RWPE2 (cell line): ENCODE data around the gene TRIM25.

ENCODE experiments used
- ATAC-seq: fragments of 200-7000 bp; cut with Tn5 transposase; 3 replicates; pipeline ENCODE4 v1.9.1; 2021; ENCODE audit warnings: low read depth
- DNase-seq: peaks from one replicate; pipeline ENCODE4 v3.0.0-alpha.2; 2020; ENCODE audit warnings: low spot score
- H3K27ac ChIP-seq: fragments of 450-650 bp; 2 replicates; pipeline ENCODE4 v1.5.1; 2017; ENCODE audit warnings: mild to moderate bottlenecking; ENCODE audit not compliant: poor library complexity, severe bottlenecking
- H3K27me3 ChIP-seq: fragments of 250-450 bp; sonication (Bioruptor Pico); 2 replicates; pipeline ENCODE4 v1.5.1; 2021; ENCODE audit warnings: mild to moderate bottlenecking, moderate library complexity; ENCODE audit not compliant: insufficient read depth, poor library complexity, severe bottlenecking
- H3K36me3 ChIP-seq: fragments of 250-450 bp; sonication (Bioruptor Pico); 2 replicates; pipeline ENCODE4 v1.5.1; 2020; ENCODE audit warnings: low read depth, mild to moderate bottlenecking, moderate library complexity
- H3K4me1 ChIP-seq: fragments of 250-450 bp; sonication (Bioruptor Pico); 2 replicates; pipeline ENCODE4 v1.5.1; 2021; ENCODE audit warnings: mild to moderate bottlenecking, moderate library complexity; ENCODE audit not compliant: insufficient read depth, poor library complexity, severe bottlenecking
- H3K4me3 ChIP-seq: fragments of 250-450 bp; sonication (Bioruptor Pico); 2 replicates; pipeline ENCODE4 v1.5.1; 2021; ENCODE audit warnings: mild to moderate bottlenecking, moderate library complexity; ENCODE audit not compliant: severe bottlenecking
- H3K9me3 ChIP-seq: fragments of 250-450 bp; sonication (Bioruptor Pico); 2 replicates; pipeline ENCODE4 v1.5.1; 2021; ENCODE audit warnings: mild to moderate bottlenecking, moderate library complexity; ENCODE audit not compliant: severe bottlenecking
- CTCF ChIP-seq: fragments of 450-650 bp; IDR thresholded peaks from one replicate; pipeline ENCODE4 v1.5.1; 2017; ENCODE audit warnings: mild to moderate bottlenecking, moderate library complexity; ENCODE audit not compliant: poor library complexity, severe bottlenecking

The TRIM25 gene

GRCh38 chr17:56902348-56902747 lies 11.5 kb downstream of the TRIM25 start:
- peaks cover 13% of the 10 kb centered on the region for H3K4me1 ChIP-seq
- no peaks in the 10 kb centered on the region for H3K27me3 ChIP-seq
- DNase-seq (peak; percentile 85), ATAC-seq (peak; percentile 97)
- H3K36me3 ChIP-seq = peaks cover 100% of the 10 kb centered on the region
- H3K27ac ChIP-seq = peak overlapping the region; percentile 66
- no peaks in the 10 kb centered on the region for H3K9me3 ChIP-seq
- TF ChIP-seq CTCF = no peak
- no peak overlapping the region for H3K4me3 ChIP-seq

- H3K4me1 ChIP-seq = peaks cover 13% of the 10 kb centered on the region
- TF ChIP-seq CTCF = no peak
- no peaks in the 10 kb centered on the region for H3K27me3 ChIP-seq
- H3K4me3 ChIP-seq = no peak overlapping the region
- DNase-seq = no peak
- H3K9me3 ChIP-seq = no peaks in the 10 kb centered on the region
- peaks cover 98% of the 10 kb centered on the region for H3K36me3 ChIP-seq
- ATAC-seq = no peak
- no peak overlapping the region for H3K27ac ChIP-seq
Measured at GRCh38 chr17:56899403-56899802, 14.4 kb downstream of the TRIM25 start.

DNA sequence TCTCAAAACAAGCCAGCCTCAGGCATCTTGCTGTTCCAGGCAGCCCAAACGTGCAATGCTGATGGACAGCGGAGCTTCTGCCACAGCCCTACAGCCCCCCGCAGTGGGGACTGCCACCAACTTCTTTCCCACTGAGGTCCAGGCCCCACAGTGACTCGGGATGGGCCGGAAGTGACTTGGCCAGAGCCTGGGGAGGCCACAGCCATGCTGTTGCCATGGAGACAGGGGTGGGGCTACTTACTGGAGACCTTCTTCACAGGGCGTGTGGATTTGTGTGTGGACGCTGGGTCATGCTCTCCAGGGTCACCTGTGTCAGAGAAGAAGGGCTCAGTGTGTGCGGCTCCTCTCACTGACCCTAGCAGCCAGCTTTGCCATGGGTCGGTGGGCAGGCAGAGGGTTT lies 15.0 kb downstream of the TRIM25 start:
- ATAC-seq (no peak), DNase-seq (no peak)
- Histone ChIP-seq H3K9me3 (no peaks in the 10 kb centered on the region), H3K27me3 (no peaks in the 10 kb centered on the region), H3K4me3 (no peak overlapping the region), H3K4me1 (peaks cover 13% of the 10 kb centered on the region), H3K36me3 (peaks cover 98% of the 10 kb centered on the region), H3K27ac (no peak overlapping the region)
- TF ChIP-seq CTCF = no peak

- no peak for TF ChIP-seq CTCF
- Histone ChIP-seq H3K27ac (no peak overlapping the region), H3K27me3 (no peaks in the 10 kb centered on the region), H3K36me3 (peaks cover 98% of the 10 kb centered on the region), H3K4me3 (no peak overlapping the region), H3K9me3 (no peaks in the 10 kb centered on the region), H3K4me1 (peaks cover 9% of the 10 kb centered on the region)
- DNase-seq (no peak), ATAC-seq (no peak)
Measured at GRCh38 chr17:56897646-56898424, 16.0 kb downstream of the TRIM25 start.

- Histone ChIP-seq H3K9me3 (no peaks in the 10 kb centered on the region), H3K4me1 (peaks cover under 1% of the 10 kb centered on the region), H3K27ac (no peak overlapping the region), H3K27me3 (no peaks in the 10 kb centered on the region), H3K36me3 (peaks cover 98% of the 10 kb centered on the region), H3K4me3 (no peak overlapping the region)
- no peak for ATAC-seq
- no peak for DNase-seq
- TF ChIP-seq CTCF = no peak
Measured at GRCh38 chr17:56896968-56897359, 16.9 kb downstream of the TRIM25 start.
